IPS-NIHi11 (cell line): ENCODE data around the gene XRCC3.
"Not testable (repeated sequence)": the region's sequence is repeated elsewhere in the genome, so short reads cannot be mapped to it uniquely, and the experiment has no call there.

Experiments used
- DNase-seq: peaks from one replicate; pipeline ENCODE4 v3.0.0; 2012; ENCODE audit warnings: mixed read lengths, low spot score

The XRCC3 gene

GRCh38 chr14:103693515-103693914 is 21.7 kb downstream of the XRCC3 start:
- DNase-seq: peak; percentile 58

GRCh38 chr14:103692871-103693270 is 22.4 kb downstream of the XRCC3 start:
- no peak for DNase-seq

GRCh38 chr14:103692159-103692558 is 23.1 kb downstream of the XRCC3 start:
- DNase-seq: no peak

- DNase-seq: not testable (repeated sequence)
These were observed 23.6 kb downstream of the XRCC3 start for GRCh38 chr14:103691655-103692054.

GRCh38 chr14:103690332-103690731 is 24.9 kb downstream of the XRCC3 start:
- DNase-seq: no peak

GRCh38 chr14:103688906-103689902 is 26.0 kb downstream of the XRCC3 start:
- no peak for DNase-seq

- DNase-seq: no peak
These were observed 26.8 kb downstream of the XRCC3 start for GRCh38 chr14:103688441-103688840.

GRCh38 chr14:103687712-103688111 is 27.5 kb downstream of the XRCC3 start:
- DNase-seq: no peak

- no peak for DNase-seq
These were observed 28.3 kb downstream of the XRCC3 start for GRCh38 chr14:103686831-103687485.

- no peak for DNase-seq
These were observed 29.7 kb downstream of the XRCC3 start for GRCh38 chr14:103685276-103686211.

GRCh38 chr14:103684871-103685270 is 30.4 kb downstream of the XRCC3 start:
- DNase-seq: no peak

- DNase-seq: no peak
These were observed 30.8 kb downstream of the XRCC3 start for GRCh38 chr14:103684471-103684870.

- no peak for DNase-seq
These were observed 32.1 kb downstream of the XRCC3 start for GRCh38 chr14:103683139-103683538.

GRCh38 chr14:103680491-103681231 is 34.6 kb downstream of the XRCC3 start:
- no peak for DNase-seq

GRCh38 chr14:103679351-103679750 is 35.9 kb downstream of the XRCC3 start:
- DNase-seq: peak; percentile 78

- DNase-seq: no peak
These were observed 38.2 kb downstream of the XRCC3 start for GRCh38 chr14:103676881-103677675.

GRCh38 chr14:103675957-103676356 is 39.3 kb downstream of the XRCC3 start:
- DNase-seq: no peak

- no peak for DNase-seq
These were observed 43.3 kb downstream of the XRCC3 start for GRCh38 chr14:103671911-103672310.

- no peak for DNase-seq
These were observed 45.9 kb downstream of the XRCC3 start for GRCh38 chr14:103669370-103669769.

- no peak for DNase-seq
These were observed 47.1 kb downstream of the XRCC3 start for GRCh38 chr14:103668117-103668516.
